Measurements from ENCODE around the gene FANCE.
A peak's percentile ranks its signal among the peaks of the same experiment; 100 is the strongest.

Gene FANCE

DNA sequence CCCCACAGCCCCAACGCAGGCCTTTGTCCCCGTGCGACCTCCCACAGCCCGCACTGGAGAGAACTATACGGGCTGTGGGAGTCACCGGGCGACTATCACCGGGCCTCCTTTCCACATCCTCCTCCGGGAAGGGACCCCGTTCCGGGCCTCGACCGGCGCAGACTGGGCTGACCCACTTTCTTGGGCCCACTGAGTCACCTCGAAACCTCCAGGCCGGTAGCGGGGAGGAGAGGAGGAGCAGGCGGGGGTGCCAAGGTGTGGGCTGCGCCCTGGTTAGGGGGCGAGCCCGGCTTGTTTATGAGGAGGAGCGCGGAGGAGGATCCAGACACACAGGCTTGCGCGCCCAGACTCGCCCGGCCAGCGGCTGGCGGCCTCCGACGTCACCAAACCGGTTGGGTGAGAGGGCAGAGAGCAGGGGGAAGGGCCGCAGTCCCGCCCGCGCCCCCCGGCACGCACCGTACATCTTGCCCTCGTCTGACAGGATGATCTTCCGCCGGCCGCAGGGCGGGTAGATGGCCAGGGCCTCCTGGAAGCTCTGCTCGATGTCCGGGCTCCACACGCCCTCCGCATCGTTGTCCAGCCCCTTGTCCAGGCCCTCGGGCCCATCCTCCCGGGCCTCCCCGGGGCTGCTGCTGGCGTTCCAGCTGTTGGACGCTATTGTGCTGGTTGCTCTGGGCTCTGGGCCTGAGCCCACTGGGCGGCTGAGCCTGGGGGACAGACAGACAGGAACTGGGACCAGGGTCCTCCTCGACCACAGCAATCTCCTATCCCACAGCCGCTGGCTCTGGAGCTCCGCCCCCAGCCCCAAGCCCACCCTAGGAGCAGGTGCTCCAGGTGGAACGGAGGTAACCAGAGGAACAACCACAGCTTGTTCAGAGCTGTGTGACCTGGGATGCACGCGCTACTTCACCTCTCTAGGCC, 34.1 kb downstream of the FANCE start:
- peak; percentile 97 for DNase-seq

DNA sequence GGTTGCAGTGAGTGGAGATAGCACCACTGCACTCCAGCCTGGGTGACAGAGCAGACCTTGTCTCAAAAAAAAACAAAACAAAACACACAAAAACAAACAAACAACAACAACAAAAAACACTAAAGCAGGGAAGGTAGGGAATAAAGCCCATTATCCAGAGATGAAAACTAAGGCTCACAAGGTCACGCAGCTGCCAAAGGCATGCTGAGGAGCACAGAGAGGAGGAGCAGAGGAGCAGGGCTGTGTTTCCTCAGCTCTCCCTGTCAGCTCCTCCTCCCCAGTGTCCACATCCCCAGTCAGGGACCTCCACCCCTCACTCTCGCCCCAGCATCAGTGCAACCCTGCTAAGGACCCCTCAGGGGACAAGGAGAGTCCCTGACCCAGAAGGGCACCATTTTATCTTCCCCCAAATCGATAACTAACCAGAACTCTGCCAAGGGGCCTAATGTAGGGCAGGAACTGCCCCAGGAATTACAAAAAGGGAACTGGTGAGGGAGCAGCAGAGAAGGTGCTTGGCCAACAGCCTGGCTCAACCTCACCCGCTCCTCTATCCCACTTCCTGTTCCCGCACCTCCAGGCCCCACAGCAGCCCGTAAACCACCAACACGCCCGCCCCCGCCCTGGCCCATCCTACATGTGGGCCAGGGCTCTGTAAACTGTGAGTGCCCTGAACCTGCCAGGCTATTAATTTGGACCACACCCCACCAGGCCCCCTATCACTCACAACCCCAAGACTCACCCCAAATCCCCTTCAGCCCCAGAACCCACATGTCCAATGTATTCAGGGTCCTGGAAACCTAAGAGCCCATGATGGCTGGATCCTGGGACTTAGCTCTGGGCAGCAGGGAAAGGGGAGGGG, 35.7 kb downstream of the FANCE start:
- peak; percentile 49 for DNase-seq

DNA sequence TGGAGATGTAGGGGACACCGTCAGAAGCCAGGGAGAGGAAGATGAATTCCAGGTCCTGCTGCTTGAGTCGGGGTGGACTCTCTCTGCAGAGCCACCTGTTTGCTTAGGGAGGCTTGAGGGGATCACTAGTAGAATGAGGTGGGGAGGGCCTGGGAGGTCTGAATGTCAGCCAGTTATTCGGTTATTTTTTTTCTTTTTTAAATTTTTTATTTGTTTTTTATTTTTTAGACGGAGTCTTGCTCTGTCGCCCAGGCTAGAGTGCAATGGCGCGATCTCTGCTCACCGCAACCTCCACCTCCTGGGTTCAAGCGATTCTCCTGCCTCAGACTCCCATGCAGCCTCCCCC, 36.4 kb downstream of the FANCE start:
- DNase-seq, result no peak

DNA sequence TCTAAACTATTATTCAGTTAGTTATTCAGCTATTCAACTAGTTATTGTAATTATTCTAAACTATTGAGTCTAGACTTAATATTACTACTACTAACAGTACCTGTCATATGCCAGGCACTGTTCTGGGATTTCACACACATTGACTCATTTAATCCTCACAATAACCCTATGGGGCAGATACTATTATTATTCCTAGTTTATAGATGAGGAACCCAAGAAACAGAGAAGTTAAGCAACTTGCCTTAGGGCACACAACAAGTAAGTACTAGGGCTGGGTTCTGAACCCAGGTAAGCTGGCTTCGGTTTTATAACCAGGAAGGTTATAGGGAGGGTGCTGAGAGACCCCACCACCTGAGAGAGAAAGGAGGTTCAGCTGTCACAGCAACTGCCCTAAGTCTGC, 36.9 kb downstream of the FANCE start:
- no peak for DNase-seq

DNA sequence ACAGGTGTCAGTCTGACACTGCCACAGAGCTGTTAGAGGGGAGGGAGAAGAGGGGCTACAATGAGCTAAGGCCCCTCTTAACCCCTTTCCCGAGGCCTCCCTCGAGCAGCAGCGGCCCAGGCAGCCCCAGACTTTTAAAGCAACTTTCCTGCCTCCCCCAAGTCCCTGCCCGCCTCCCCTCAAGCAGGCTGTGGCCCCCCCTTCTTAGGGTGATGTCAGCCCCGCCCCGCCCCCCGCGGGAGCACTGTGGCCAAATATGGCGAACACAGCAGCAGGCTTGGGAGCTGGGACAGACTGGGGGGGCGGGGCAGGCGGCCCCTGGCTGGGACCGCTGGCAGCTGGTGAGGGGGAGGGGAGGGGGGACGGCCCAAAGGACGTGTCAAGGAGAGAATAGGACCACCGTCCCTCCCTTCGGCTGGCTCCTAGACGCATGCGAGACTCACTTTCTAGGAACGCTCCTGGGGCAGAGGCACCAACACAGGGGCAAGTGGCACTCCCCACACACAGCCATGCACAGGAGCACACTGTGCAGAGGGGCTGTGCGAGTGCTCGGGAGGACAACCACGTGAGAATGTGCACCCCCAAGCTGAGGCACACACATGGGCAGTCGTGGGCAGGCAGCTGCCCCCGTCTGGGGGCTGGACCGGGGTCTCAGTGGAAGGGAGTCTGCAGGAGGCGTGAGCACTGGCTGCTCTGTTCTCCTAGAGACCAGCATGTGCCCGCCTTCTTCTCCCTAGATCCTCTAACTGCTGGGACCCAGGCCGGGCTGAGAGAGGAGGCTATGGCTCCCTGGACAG, 38.1 kb downstream of the FANCE start:
- DNase-seq, result peak; percentile 94

DNA sequence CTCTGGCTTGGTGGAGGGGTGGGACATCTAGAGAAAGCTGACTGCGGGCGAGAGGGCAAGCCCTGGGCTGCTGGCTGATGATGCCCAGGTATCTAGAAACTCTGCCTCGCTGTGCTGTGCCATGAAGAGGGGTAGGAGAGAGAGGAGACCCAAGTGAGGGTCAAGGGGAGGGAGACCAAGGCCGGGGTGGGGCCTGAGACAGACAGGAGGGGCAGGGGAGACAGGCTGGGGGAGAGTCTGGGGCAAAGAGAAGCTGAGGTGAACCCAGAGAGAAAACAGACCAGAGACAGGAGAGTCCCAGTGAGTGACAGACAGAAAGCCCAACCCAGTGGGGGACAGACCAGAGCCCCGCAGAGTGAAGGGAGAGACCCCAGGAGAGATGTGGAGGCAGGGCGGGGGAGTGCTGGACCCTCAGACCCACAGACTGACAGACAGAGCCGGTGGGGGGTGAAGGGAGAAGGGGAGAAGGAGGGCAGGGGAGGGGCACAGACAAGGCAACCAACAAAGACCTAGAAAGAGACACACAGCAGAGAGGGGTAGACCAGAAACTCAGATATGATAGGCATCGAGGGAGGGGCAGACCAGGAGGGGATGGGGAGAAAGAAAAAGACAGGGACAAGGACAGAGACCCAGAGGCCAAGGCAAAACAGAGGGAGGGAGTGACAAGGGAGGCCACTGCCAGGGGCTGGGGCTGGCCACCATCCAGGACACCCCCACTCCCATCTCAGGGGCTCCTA, 38.9 kb downstream of the FANCE start:
- DNase-seq, result no peak

DNA sequence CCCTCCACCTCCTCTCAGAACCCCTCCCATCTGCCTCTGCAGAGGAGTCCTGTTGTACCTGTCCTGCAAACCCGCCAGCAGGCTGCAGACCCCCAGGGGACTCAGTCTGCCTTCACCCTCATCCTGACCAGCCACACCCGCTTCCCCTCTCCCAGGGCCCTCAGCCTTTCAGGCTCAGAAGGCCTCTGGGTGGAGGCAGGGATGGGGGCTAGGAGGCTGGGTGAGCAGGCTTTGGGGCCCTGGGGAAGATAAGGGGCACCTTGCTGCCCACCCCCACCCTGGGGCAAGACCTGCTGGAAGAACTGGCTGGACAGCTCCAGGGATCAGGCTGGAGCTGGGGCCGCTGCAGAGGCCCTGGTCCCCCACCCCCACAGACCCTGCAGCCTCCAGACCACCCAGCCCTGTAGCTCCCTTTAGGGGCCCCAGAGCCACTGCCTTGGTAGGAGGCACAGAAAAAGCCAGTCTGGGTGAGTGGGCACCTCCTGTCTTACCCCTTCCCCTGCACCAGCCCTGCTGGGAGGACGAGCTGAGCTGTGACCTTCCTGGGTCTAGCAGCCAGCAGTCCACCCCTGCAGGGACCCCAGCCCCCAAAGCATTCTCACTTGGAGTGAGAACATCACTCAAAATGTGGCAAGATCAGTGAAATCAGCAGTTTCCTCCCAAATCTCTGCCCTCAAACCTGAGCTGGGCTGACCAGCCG, 39.6 kb downstream of the FANCE start:
- DNase-seq, result no peak

DNA sequence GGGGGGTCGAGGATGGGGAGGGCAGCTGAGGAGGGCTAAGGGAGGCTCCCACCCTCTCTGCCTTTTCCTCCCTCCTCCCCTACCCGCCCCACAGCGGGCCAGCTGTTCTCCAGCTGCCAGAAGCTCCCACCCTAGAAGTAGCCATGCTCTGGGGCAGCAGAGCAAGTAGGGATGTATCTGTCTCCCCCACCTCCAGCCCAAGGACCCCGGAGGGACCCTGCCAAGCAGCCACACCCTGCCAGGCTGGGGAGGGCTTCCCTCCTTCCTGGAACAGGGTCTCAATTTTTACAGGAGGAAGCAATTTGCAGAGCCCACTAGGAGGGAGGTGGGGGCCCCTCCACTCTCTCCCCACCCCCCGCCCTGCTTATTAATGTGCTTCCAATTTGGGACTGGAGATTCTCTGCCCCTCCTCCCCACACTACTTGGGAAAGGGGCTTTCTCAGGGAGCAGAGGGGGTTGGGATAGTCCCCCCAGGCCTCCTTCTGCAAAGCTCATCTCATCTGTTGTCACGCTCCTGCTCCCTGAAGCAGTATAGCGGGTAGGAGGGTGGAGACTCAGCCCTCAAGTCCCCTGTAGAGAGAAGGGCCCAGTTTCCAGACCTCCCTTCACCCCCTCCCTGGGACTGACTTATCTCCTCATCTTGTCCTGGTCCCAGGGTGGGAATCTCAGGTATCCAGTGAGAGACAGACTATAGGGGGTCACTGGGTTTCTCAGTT, 40.3 kb downstream of the FANCE start:
- DNase-seq, result no peak

DNA sequence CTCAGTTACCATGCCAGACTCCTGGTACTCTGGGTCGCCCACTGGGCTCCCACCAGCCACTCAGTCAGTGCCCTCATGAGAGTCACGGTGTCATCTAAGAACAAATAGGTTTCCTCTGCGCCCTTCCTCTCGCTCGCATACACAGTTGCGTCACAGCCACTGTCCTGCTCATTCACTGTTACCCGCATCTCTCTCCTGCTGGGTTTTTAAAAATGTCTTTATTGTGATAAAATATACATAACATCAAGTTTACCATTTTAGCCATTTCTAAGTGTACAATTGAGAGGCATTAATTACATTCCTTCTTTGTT, 40.8 kb downstream of the FANCE start:
- DNase-seq, result no peak

DNA sequence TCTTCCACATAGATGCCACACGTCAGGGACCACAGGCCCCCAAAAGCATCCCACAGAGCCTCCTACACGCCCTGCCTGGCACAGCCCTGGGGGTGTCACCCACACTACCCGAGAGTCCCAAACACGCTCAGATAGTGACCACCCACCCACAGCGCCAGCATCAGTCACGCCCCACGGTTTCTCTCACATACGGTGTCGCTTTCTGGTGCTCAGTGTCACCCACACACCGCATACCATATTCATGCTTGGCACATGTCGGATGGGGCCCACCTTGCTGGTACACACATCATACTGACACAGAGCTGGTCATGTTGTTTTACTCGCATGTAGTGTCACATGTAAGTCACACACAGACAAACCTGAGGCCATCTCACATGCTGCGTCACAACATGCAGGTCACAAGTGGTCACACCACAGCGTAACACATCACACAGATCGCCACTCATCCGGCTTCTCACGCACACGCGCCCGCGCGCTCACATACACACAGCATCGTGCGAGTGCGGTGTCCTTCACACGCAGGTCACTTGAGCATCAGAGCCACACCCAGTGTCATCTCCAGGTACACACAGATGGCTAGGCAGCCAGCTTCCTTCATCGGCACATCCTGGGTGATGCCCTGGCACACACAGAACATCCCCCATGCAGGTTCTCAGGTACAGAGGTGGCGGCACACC, 41.3 kb downstream of the FANCE start:
- DNase-seq, result no peak

DNA sequence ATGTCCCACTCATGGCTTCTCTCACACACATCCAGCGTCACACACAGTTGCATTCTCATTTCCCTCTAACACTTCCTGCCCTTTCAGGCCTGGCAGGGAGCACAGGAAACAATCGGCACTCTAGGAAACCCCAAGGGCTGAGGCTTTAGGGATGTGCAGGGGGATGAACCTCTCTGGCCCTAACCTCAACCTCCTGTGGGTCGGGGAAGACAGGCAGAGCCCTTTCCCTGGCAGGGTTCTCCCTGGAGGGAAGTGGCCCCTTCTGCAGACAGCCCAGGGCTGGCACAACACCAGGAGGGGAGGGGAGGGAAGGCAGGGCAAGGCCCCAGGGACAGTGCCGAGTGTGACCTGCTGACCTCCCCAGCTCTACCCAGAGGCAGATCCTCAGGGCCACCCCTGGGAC, 42.0 kb downstream of the FANCE start:
- DNase-seq, result no peak

DNA sequence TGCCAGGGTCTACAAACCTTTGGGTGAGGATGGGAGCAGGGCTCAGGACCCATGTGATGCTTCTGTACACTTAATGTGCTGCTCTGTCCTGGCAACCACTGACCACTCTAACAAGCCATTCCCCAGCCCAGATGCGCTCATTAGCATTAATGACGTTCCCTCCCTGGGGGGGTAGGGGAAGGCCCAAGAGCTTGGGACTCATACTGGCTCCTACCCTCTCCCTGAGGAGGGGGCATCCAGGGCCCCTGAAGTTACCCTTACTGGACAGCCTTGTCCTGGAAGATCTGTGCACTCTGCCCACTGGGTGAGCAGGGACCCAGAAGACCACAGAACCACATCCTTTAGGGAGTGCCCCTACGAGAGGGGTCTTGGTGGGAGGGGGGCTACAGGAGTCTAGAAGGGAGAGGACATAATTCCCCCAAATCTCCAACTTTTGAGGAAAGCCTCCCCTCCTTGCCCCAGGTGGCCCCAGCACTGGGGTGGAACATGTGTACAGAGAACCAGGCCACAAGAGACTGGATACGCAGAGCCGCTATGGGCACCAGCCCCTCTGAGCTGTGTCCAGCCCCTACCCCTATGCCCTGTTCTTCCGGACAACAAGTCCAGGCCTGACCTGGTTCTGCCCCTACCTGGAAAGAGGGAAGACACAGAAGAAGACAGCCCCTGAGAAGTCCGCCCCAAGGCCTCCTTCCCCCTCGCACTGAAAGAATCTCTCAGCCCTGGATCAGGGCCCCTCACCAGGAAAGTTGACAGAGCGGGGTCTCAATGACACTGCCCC, 43.3 kb downstream of the FANCE start:
- DNase-seq, result no peak

DNA sequence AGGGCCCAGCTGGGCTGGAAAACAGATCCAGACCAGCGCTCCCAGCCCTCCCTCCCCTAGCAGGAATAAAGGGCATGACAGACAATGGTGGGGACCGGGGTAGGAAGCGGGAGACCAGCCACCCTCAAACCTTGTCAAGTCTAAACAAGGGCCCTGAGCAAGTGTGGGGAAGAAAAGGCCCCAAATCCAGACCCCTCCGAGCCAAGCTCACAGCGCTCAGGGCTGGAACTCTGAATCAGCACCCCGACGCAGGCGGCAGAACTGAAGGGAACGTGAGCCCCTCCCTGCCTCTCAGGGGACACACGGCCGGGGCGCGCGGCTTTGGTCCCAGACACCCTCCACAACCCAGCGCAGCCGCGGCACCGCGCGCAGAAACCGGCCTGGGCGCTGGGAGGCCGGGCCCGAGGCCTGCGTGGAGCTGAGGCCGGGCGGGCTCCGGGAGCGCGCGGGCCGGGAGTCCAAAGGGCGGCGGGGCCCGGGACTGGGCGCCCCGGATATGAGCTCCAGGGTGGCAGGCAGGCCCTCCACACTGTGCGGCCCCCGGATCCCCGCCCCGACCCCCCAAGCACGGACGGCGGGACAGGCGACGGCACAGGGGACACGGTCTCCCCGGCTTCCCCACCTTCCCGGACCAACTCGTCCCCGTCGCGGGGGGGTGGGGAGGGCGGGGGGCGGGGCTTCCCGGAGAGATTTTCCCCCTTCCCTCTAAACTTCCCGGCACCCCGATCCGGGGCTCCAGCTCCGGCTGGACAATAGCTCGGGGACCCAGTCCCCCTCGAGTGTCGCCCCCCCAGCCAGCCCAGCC, 44.1 kb downstream of the FANCE start:
- no peak for DNase-seq

DNA sequence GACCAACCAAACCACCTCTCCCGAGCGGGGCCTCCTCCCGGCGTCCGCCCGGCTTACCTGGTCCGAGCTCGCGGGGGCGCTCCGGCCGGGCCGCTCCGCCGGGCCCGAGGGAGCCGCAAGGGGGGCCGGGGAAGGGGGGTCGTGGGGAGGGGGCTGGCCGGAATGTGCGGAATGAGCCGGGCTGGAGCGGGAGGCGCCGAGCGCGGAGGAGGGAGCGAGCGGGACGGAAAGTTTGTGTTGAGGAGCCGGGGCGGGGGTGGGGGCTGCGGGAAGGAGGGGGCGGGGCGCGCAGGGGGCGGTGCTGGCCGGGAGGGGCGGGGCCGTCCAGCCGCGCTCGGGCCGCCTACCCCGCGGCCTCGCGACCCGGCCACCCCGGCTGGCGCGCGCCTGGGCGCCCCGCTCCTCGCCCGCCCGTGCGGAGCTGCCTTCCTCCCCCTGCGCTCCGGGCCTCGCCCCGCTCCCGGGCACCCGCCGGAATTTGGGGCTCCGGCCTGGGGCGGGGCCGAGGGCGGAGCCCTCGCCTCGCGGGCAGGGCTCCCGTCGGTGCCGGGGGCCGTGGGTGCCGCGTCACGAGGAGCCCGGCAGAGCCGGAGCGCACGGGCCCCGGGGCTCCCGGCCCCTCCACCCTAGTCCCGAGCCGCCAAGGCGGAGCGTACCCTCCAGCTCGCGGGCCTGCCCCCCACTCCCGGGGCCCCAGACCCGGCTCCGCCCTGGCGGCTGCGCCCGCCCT, 44.9 kb downstream of the FANCE start, which contains the start of gene TEAD3:
TEAD3 (minus strand) TSS at position 239 of the 730 bp plus-strand sequence.
- DNase-seq, result peak; percentile 57

DNA sequence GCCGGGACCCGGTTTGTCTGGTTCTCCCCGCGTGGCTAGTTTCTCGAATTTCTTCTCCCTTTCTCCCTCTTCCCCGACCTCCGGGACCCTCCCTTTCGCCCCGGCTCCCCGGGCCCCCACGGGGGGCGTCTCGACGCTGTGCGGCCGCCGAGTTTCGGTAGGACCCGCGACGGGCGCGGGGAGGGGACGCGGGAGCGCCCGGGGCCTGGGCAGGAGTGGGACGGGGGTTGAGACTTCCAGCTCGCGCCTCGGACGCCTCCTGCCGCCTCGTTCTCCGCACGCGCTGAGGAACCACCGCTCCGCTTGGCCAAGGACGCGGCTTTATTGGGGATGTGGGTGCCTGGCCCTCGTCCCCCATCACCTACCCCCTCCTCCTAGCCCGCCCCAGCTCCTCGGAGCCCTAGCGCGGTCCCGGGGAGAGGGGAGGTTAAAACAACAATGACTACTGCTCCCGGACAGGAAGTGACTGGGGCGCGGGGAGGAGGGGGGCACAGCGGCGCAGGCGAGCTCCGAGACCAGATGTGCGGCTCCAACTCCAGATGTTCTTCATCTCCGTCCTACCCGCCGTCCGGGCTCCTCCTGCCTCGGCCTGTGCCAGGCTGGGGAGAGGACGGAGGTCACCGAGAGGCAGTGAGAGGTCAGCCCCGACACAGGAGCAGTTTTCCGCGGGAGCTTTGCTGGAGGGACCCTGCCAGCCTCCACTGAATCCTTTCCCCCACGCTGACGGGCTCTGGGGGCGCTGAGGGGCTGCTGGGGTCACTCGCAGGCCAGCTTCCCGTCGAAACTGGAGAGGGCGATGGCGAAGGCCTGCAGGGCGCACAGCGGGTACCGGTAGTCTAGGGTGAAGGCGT, 45.7 kb downstream of the FANCE start:
- DNase-seq, result peak; percentile 66

DNA sequence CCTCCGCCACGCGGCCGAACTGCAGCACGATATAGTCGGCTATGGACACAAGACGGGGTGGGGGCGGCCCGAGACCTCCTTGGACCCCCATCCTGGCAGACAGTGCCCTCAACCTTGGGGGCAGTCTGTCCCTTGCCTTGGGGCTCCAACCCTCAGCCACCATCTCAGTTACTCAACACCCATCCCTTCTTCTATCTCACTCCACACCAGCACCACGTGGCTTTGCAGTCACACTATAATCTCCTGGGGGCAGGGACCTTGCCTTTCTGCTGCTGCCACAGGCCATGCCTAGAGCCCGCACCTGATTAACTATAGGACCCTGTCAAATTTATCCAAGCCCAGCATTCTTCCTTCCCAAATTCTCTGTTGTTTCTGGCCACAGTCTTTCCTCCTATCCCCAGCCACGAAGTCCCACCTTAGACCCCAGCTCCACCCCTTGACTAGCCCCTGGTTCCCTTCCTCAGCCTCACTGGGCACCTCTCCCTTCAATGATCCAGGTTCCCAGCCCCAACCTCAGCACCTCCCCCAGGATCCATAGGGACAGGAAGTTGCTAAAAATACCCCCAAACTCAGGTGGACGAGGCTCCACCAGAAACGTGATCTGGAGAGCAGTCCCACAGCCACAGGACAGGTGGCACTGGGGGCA, 46.4 kb downstream of the FANCE start:
- DNase-seq, result no peak

DNA sequence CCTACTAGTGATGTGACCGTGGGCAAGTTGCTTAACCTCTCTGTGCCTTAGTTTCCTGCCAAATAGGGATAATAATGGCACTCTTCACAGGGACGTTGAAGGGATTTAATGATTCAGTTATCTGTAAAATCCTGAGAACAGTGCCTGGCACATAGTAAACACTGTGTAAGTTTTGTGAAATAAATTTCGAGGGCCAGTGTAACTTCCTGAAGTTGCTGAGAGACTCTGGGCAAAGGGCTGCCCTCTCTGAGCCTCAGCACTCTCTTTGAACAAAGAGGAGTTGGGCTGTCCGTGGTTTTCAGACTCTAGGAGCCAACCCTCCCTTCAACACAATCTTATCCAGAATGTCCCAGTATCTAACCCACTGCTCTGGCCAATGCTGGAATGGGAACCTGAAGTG, 47.2 kb downstream of the FANCE start:
- DNase-seq, result no peak
